NCI-H2029 (cell line): ENCODE data around the gene CAVIN1.
A peak's percentile ranks its signal among the peaks of the same experiment; 100 is the strongest.
"Not testable (repeated sequence)": the region's sequence is repeated elsewhere in the genome, so short reads cannot be mapped to it uniquely, and the experiment has no call there.

Experiments
- DNase-seq: peaks from one replicate; lab custom pipeline; 2025; lab: John Stamatoyannopoulos, UW

Gene CAVIN1, protein sequence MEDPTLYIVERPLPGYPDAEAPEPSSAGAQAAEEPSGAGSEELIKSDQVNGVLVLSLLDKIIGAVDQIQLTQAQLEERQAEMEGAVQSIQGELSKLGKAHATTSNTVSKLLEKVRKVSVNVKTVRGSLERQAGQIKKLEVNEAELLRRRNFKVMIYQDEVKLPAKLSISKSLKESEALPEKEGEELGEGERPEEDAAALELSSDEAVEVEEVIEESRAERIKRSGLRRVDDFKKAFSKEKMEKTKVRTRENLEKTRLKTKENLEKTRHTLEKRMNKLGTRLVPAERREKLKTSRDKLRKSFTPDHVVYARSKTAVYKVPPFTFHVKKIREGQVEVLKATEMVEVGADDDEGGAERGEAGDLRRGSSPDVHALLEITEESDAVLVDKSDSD

DNA sequence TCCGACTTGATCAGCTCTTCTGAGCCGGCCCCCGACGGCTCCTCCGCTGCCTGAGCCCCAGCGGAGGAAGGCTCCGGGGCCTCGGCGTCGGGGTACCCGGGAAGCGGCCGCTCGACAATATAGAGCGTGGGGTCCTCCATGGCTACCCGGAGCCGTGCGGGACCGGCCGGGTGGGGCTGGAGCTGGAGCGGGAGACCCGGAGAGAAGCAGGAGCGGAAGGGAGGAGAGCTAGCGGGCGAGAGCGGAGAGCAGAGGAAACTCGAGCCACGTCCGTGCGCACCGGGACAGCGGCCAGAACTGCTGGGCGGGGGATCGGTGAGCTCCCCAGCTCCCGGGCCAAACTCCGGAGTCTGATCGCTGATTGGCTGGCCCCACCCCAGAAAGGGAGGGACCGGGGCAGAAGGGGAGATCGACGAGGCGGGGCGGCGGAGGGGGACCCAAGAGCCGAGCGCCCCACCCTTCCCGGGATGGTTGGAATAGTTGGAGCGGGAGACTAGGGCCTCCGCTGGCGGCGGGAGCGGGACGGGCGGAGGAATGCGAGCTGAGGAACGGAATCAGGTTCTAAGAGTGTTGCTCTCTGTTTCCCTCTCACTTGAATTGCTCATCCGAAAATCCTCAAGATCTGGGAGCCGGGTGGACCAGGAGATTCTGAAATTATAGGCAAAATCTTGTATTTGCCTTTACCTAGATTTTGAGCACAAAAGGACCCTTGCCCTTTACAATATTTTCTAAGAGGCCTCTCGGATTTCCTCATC is at the start of gene CAVIN1:
Gene CAVIN1 (minus strand): TSS at position 299 of the 755 bp plus-strand sequence. CDS start 159 bp downstream, at position 140.
- DNase-seq: peak; percentile 33

- DNase-seq: no peak
Observed at GRCh38 chr17:42467889-42468288, 44.8 kb upstream of the CAVIN1 start.

DNA sequence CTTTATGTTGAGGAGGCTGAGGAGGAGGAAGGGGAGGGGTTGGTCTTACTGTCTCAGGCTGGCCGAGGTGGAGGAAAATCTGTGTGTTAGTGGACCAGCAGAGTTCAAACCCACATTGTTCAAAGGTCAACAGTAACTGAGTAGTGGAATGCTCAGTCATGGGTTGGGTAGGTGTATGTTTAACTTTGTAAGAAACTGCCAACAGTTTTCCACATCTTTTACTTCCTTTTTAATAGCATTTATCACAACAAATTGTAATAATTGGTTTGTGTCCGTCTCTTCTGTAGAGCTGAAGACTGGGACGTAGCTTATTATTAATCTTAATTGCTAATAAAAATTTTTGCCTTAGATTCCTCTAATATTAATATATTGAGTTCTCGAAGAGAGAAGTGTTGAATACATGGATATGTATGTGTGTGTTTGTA is 40.9 kb upstream of the CAVIN1 start:
- DNase-seq: no peak

DNA sequence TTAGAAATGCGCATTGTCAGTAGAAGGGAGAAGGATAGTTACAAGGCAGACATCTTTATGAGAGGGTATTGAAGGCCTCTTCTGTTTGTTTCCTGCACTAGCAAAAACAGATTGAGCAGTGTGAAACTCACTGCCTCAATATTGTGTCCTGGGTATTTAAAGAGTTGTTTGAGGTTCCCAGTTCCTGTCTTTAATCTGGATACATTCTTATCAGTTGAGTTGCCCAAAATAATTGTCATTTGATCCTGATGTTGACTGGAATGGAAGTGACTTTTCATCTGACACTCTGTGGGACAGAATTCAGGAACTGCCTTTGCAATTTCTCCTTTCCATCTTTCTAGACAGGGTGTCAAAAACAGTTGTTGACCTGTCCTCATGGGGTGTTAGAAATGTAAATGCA is 37.3 kb upstream of the CAVIN1 start:
- no peak for DNase-seq

- DNase-seq: peak; percentile 3
Observed at GRCh38 chr17:42459801-42460281, 36.8 kb upstream of the CAVIN1 start.

GRCh38 chr17:42459256-42459800 is 36.3 kb upstream of the CAVIN1 start:
- peak; percentile 6 for DNase-seq

- peak; percentile 84 for DNase-seq
Observed at GRCh38 chr17:42458497-42459255, 35.6 kb upstream of the CAVIN1 start, which contains the start of gene ATP6V0A1. ATP6V0A1 (plus strand) TSS chr17:42458878; CDS start chr17:42460895, 2,017 bp downstream.

GRCh38 chr17:42457107-42457792 is 34.2 kb upstream of the CAVIN1 start:
- no peak for DNase-seq

GRCh38 chr17:42456223-42457106 is 33.4 kb upstream of the CAVIN1 start:
- DNase-seq: no peak

- DNase-seq: not testable (repeated sequence)
Observed at GRCh38 chr17:42454987-42455386, 31.9 kb upstream of the CAVIN1 start.

DNA sequence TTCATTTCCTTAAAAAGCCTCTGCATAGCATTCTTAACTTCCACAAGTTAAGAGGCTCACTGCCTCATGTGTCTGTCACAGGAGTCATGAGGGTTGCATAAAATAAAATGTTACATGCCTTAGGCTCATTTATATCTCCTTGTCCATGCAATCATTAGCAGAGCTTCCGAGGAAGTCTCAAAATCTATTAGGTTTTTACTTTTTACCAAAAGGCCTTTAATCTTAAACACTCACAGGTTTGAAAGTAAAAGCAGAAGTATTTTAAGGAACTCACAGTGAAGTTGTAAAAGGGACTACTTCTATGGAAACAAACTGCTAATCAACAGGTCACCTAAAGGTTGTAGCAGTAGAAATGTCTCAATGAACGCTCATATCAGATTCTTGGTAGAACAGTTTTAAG is 30.4 kb upstream of the CAVIN1 start:
- DNase-seq: no peak

DNA sequence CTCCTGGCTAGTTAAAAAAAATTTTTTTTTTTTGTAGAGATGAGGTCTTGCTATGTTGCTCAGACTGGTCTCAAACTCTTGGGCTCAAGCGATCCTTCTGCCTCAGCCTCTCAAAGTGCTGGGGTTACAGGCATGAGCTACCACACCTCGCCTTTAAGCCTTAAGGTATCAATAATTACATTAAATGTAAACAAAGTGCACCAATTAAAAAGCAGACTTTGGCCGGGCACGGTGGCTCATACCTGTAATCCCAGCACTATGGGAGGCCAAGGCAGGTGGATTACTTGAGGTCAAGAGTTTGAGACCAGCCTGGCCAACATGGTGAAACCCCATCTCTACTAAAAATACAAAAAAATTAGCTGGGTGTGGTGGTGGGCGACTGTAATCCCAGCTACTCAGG is 28.2 kb upstream of the CAVIN1 start:
- not testable (repeated sequence) for DNase-seq

- not testable (repeated sequence) for DNase-seq
Observed at GRCh38 chr17:42449838-42450237, 26.8 kb upstream of the CAVIN1 start.

- not testable (repeated sequence) for DNase-seq
Observed at GRCh38 chr17:42449176-42449575, 26.1 kb upstream of the CAVIN1 start.

- DNase-seq: no peak
Observed at GRCh38 chr17:42442196-42442565, 19.1 kb upstream of the CAVIN1 start.

- no peak for DNase-seq
Observed at GRCh38 chr17:42441371-42442195, 18.5 kb upstream of the CAVIN1 start.

DNA sequence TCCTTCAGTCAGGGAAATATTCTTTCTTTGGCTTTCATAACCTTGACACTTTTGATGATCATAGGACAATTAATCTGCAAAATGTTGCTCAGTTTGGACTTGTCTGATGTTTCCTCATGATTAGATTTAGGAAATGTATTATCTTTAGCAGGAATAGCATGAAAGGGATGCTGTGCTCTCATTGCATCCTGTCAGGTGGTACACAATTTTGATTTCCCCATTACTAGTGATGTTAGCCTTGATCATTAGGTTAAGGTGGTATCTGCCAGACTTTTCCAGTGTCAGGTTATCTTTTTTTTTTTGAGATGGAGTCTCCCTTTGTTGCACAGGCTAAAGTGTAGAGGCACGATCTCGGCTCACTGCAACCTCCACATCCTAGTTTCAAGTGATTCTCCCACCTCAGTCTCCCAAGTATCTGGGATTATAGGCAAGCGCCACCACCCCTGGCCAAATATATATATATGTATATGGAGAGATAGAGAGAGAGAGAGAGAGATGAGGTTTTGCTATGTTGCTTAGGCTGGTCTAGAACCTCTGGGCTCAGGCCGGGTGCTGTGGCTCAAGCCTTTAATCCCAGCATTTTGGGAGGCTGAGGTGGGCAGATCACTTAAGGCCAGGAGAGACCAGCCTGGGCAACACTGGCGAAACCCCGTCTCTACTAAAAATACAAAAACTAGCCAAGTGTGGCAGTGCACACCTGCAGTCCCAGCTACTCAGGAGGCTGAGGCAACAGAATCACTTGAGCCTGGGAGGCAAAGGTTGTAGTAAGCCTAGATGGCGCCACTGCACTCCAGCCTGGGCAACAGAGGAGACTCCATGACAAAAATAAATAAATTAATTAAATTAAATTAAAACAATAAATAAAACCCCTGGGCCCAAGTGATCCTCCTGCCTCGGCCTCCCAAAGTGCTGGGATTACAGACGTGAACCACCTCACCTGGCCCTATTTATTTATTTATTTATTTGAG is 15.8 kb upstream of the CAVIN1 start:
- peak; percentile 3 for DNase-seq

DNA sequence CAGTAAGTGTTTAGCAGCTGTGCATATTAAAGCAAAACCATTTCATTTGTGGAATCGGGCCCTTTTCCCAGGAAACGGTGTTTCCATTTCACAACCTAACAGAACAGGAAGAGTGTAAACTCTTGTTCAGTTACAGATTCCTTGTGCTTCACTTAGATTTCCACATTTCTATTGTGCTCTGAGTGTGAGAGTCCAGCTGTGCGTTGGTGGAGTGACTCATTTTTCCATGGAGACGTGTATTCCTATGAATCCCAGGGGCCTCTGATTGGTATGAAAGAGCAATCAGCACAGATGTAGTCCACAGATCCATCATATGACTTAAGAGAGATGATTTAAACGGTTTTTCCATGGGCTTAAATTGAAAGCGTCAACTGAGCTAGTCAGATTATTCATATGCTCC is 13.3 kb upstream of the CAVIN1 start:
- no peak for DNase-seq
